Esophagus muscularis mucosa (tissue), 4 donors: ENCODE measurements around the gene HDLBP.

Experiments
- EP300 ChIP-seq: sonication (generic); formaldehyde crosslinking; IDR thresholded peaks from one replicate; pipeline ENCODE4 v1.6.1; 2017; ENCODE audit warnings: antibody characterized with exemption
- POLR2A ChIP-seq: fragments of 450-650 bp; IDR thresholded peaks from one replicate; pipeline ENCODE4 v1.6.1; 2017; ENCODE audit warnings: antibody characterized with exemption, moderate library complexity, mild to moderate bottlenecking, low read depth
- TF ChIP-seq, protein P1 (sequence below), 3 experiments: fragments of 200-600 bp in 2 of 3; fragments of 450-650 bp in 1 of 3; sonication (generic) in 2 of 3; IDR thresholded peaks; one replicate each; pipeline ENCODE4 v1.5.1; 2017 to 2019; ENCODE audit warnings: antibody characterized with exemption in 3 of 3, mild to moderate bottlenecking in 2 of 3, moderate library complexity in 1 of 3

GRCh38 chr2:241334813-241335212, 19.3 kb upstream of the HDLBP start:
- TF ChIP-seq, protein P1, sequence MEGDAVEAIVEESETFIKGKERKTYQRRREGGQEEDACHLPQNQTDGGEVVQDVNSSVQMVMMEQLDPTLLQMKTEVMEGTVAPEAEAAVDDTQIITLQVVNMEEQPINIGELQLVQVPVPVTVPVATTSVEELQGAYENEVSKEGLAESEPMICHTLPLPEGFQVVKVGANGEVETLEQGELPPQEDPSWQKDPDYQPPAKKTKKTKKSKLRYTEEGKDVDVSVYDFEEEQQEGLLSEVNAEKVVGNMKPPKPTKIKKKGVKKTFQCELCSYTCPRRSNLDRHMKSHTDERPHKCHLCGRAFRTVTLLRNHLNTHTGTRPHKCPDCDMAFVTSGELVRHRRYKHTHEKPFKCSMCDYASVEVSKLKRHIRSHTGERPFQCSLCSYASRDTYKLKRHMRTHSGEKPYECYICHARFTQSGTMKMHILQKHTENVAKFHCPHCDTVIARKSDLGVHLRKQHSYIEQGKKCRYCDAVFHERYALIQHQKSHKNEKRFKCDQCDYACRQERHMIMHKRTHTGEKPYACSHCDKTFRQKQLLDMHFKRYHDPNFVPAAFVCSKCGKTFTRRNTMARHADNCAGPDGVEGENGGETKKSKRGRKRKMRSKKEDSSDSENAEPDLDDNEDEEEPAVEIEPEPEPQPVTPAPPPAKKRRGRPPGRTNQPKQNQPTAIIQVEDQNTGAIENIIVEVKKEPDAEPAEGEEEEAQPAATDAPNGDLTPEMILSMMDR (IDR thresholded peaks at IDR 0.05): no peak
- TF ChIP-seq POLR2A (no peak), EP300 (no peak)
